Motor neuron (in vitro differentiated cells): Measurements from ENCODE around the gene MIPEP. TPM values are rescaled to one million over a fixed set of nuclear protein-coding genes. Genes with fewer than 3 reads are reported as not detected.

Experiments used
- ATAC-seq, 8 experiments: fragments of 200-7000 bp; cut with Tn5 transposase; replicated peaks in 6 of 8; 2 replicates each; pipeline ENCODE4 v1.8.0; 2021; ENCODE audit warnings: mild to moderate bottlenecking in 8 of 8, moderate library complexity in 8 of 8
- H3K27ac ChIP-seq, 2 donors: fragments of 250-450 bp; sonication (Bioruptor Pico); 2 replicates each; pipeline ENCODE4 v1.9.0; 2021; ENCODE audit warnings: antibody characterized with exemption in 2 of 2, mild to moderate bottlenecking in 2 of 2, moderate library complexity in 1 of 2
- H3K4me1 ChIP-seq, 2 donors: fragments of 250-450 bp; sonication (Bioruptor Pico); replicated peaks in 1 of 2; 2 replicates each; pipeline ENCODE4 v1.6.1; 2021; ENCODE audit warnings: antibody characterized with exemption in 2 of 2, mild to moderate bottlenecking in 2 of 2, moderate library complexity in 1 of 2
- H3K4me3 ChIP-seq, 5 donors: fragments of 250-450 bp; sonication (Bioruptor Pico); 2 replicates each; pipeline ENCODE4 v1.9.0; 2021; ENCODE audit warnings: antibody characterized with exemption in 5 of 5, mild to moderate bottlenecking in 5 of 5, moderate library complexity in 4 of 5
- WGBS, 10 experiments: fragments of 450-650 bp; shearing (Covaris generic); methylation state at CpG; one replicate each; pipeline ENCODE4 v1.0.0; 2022; 5-methylcytosine and 5-hydroxymethylcytosine counted together
- in situ Hi-C, 9 experiments: fragments of 400-800 bp; cut with MboI; loops; one replicate each; pipeline ENCODE4 v1.15.0; 2021; ENCODE audit warnings: low sequenced_read_pairs in 9 of 9, low pct_unique_long_range_greater_than_20kb in 2 of 9; ENCODE audit not compliant: unreplicated experiment in 9 of 9
- total RNA-seq, 8 experiments: library from RNA; unstranded; fragments of 300-600 nt; gene quantifications; 2 replicates each; pipeline versions ENCODE4 v1.2.3 to v1.2.4, GENCODE V29; 2022

Gene MIPEP
- total RNA-seq, 8 experiments from 2014 or later, result 5.9 to 26.5 (median 14.8) TPM

GRCh38 chr13:23741879-23742510 lies 147.2 kb downstream of the MIPEP start:
- in situ Hi-C loops, result no loop called here
- no peak for ATAC-seq
- H3K4me3 ChIP-seq, result no peak overlapping the region
- WGBS, 10 experiments, result 17 to 100% (median 75%) methylated on average over 1 to 4 of the region's 4 CpGs
- H3K27ac ChIP-seq, result no peak overlapping the region
- H3K4me1 ChIP-seq, result no peaks in the 10 kb centered on the region

GRCh38 chr13:23740002-23740401 lies 149.2 kb downstream of the MIPEP start:
- 82 to 100% (median 94%) methylated on average over 1 to 4 of the region's 4 CpGs; no CpG with 5 or more reads in 3 of the 10 experiments for WGBS, 10 experiments

GRCh38 chr13:23739596-23739995 lies 149.6 kb downstream of the MIPEP start:
- H3K27ac ChIP-seq, result no peak overlapping the region
- peak in 1 of 8 experiments; percentile 76 for ATAC-seq
- WGBS, 10 experiments, result 49 to 100% (median 72%) methylated on average over 1 to 3 of the region's 3 CpGs; no CpG with 5 or more reads in 2 of the 10 experiments
- no peak overlapping the region for H3K4me3 ChIP-seq
- H3K4me1 ChIP-seq, result no peaks in the 10 kb centered on the region
- in situ Hi-C loops, result no loop called here

More at GRCh38 chr13:23740002-23740401, 149.2 kb downstream of the MIPEP start:
- Histone ChIP-seq H3K4me3 (no peak overlapping the region), H3K4me1 (no peaks in the 10 kb centered on the region), H3K27ac (no peak overlapping the region)
- ATAC-seq, result no peak
- in situ Hi-C loops, result no loop called here

DNA sequence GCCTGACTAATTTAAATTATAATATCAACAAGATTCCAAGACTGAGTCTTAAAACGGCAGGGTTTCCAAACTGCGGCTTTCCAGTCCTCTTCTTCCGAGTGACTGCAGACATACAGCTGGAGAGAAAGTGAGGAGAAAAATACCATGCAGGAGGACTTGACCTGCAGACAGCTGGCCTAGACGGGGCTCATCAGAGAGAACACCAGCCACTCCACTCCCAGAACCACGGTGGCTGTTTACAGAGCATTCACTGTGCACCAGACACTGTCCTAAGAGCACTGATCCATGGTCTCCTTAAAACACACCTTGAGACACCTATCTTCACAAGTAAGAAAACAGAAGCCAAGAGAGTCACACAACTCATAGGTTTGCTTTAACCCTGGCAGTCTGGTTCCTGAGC lies 152.7 kb downstream of the MIPEP start:
- no peaks in the 10 kb centered on the region for H3K4me1 ChIP-seq
- WGBS, 10 experiments, result 33 to 100% (median 79%) methylated on average over 1 to 5 of the region's 5 CpGs; no CpG with 5 or more reads in 2 of the 10 experiments
- ATAC-seq, result no peak
- in situ Hi-C loops, result no loop called here
- no peak overlapping the region for H3K27ac ChIP-seq
- H3K4me3 ChIP-seq, result no peak overlapping the region

GRCh38 chr13:23735329-23735728 lies 153.9 kb downstream of the MIPEP start:
- ATAC-seq, result no peak
- no peak overlapping the region for H3K4me3 ChIP-seq
- H3K27ac ChIP-seq, result no peak overlapping the region
- in situ Hi-C loops, result no loop called here
- H3K4me1 ChIP-seq, result no peaks in the 10 kb centered on the region
- 73 to 100% (median 95%) methylated on average over 1 to 2 of the region's 2 CpGs; no CpG with 5 or more reads in 2 of the 10 experiments for WGBS, 10 experiments

DNA sequence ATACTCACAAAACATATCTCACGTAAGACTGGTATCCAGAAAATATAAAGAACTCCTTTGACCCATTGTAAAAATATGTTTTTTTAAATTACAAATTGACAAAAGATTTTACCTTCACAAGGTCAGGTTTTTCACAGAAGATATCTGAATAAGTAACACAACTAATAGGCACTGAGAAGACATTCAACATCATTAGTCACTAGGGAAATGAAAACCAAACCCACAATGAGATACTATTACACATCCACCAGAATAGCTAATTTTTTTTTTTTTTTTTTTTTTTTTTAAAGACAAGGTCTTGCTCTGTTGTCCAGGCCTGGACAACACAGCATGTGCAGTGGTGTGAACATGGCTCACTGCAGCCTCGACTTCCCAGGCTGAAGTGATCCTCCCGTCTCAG lies 157.5 kb downstream of the MIPEP start:
- H3K4me1 ChIP-seq, result no peaks in the 10 kb centered on the region
- no peak overlapping the region for H3K27ac ChIP-seq
- WGBS, 10 experiments, result 75 to 100% (median 100%) methylated on average over 1 to 3 of the region's 3 CpGs; no CpG with 5 or more reads in 1 of the 10 experiments
- in situ Hi-C loops, result no loop called here
- H3K4me3 ChIP-seq, result no peak overlapping the region
- ATAC-seq, result no peak

DNA sequence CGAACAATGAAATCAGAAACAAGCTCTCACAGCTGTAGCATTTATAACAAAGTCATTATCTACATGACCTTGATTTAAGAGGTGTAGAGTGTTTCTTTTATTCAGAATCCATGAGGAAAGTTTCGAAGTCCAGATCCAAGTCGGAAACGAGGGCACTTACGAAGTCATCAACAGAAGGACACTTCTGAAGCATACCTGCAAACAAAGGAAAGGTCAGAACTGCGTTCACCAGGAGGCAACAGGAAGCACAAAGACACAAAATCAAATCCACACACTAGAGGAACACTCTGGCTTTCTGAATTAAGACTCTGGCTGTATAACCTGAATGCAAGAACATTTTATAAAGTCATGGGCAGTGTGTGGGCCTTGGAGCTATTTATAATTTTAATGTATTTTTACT lies 158.9 kb downstream of the MIPEP start:
- in situ Hi-C loops, result no loop called here
- 75 to 100% (median 94%) methylated on average over 2 to 6 of the region's 6 CpGs; no CpG with 5 or more reads in 2 of the 10 experiments for WGBS, 10 experiments
- ATAC-seq, result no peak
- Histone ChIP-seq H3K4me1 (no peaks in the 10 kb centered on the region), H3K4me3 (no peak overlapping the region), H3K27ac (no peak overlapping the region)

DNA sequence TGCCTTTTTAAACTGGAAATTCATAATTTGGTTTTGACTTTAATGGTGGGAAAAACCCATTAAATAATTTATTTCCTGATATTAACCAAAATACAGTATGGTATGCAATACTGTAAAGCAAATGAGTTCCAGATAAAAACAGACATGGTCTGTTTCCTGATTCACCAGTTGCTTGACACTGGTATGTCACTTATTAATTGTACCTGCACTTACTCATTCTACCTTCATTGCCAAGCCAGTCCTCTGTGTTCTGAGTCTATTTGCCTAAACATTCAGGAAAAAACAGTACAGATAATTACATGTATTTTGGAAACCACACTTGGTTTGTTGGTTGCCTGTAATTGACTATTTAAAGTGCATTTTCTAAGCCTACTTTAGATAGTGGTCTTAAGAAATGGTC lies 159.7 kb downstream of the MIPEP start:
- Histone ChIP-seq H3K4me1 (no peaks in the 10 kb centered on the region), H3K4me3 (no peak overlapping the region), H3K27ac (no peak overlapping the region)
- in situ Hi-C loops, result no loop called here
- no peak for ATAC-seq

DNA sequence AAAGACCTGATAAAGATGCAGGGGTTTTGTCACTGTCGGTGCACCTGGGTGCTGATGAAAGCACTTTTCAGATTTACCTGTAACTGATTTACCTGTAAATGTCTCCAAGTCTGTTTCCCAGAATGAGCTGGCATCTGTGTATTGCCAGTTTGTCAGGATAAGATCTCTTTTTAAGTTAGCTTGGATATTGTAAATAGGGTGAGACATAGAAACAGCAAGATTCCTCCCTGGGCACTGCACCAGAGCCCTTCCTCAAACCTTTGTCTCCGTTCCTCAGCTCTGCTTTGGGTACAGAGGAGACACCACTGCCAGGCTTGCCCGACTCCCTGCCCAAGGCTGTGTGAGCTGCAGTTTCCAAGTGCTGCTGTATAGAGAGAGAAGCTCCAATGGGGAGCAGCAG lies 160.4 kb downstream of the MIPEP start:
- 86 to 100% (median 100%) methylated on average over 1 to 3 of the region's 3 CpGs; no CpG with 5 or more reads in 3 of the 10 experiments for WGBS, 10 experiments
- in situ Hi-C loops, result no loop called here
- no peak overlapping the region for H3K27ac ChIP-seq
- H3K4me1 ChIP-seq, result peaks cover 0 to 2% of the 10 kb centered on the region in 2 donors
- ATAC-seq, result no peak
- no peak overlapping the region for H3K4me3 ChIP-seq

- Histone ChIP-seq H3K4me3 (no peak overlapping the region), H3K27ac (no peak overlapping the region), H3K4me1 (peaks cover 6 to 10% of the 10 kb centered on the region in 2 donors)
- in situ Hi-C loops, result no loop called here
- 0 to 100% (median 87%) methylated on average over 1 to 7 of the region's 10 CpGs; no CpG with 5 or more reads in 2 of the 10 experiments for WGBS, 10 experiments
- no peak for ATAC-seq
Measured at GRCh38 chr13:23725922-23726321, 163.3 kb downstream of the MIPEP start.

DNA sequence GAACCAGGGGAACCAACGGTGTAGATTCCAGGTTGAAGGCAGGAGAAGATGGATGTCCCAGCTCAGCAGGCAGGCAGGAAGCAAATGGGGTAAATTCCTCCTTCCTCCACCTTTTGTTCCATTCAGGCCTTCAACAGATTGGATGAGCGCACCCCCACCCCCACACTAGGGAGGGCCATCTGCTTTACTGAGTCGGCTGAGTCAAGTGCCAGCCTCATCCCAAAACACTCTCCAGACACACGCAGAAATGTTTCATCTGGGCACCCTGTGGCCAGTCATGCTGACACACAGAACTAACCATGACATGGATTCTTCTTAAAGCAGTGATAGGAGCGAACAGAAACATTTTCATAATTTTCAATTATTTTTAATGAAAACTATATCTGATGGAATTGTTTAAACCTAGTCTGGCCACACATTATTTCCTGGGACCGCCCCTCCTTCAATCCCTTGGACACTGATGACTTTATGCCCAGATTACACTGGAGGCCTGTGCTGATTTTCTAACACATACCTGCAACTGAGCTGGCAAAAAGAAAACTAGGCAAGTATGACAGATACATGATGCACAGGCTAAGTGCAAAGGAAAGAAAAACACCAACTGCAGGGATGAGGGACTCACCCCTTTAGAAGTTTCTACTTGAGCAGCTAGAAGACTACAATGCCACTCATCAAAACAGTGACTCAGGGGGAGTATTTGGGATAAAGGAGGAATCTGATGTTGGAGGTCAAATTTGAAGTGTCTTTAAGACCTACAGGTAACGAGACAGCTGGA lies 164.8 kb downstream of the MIPEP start:
- in situ Hi-C loops, result no loop called here
- peaks cover 6 to 10% of the 10 kb centered on the region in 2 donors for H3K4me1 ChIP-seq
- ATAC-seq, result no peak
- H3K4me3 ChIP-seq, result no peak overlapping the region
- H3K27ac ChIP-seq, result no peak overlapping the region
- WGBS, 10 experiments, result 0 to 100% (median 80%) methylated on average over 1 to 4 of the region's 7 CpGs; no CpG with 5 or more reads in 1 of the 10 experiments

DNA sequence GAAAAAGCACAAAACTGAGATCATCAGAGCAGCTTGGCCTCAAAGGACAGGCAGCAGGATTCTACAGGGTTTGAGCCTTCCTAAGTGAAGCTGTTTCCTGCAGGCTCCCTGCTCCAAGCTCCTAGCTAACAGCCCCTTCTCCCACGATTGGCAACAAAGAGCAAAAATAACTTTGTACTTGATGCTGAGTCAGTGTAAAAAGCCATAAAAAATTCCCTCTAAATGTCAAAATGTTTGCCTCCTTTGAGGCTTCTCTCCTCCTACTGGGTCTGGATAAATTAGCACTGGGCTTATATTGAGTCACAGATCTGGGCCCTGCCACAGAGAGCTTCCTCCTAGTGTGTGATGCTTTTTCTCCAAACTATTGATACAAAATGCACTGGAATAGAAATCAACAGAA lies 165.7 kb downstream of the MIPEP start:
- Histone ChIP-seq H3K27ac (no peak overlapping the region), H3K4me3 (no peak overlapping the region), H3K4me1 (peaks cover 6 to 10% of the 10 kb centered on the region in 2 donors)
- peak in 5 of 8 experiments; percentile 26 to 64 (median 37) for ATAC-seq
- in situ Hi-C loops, result no loop called here
- WGBS, 10 experiments, result 0 to 43% (median 40%) methylated on average over 1 of the region's 1 CpG; no CpG with 5 or more reads in 7 of the 10 experiments

- 17 to 90% (median 80%) methylated on average over 2 to 6 of the region's 6 CpGs; no CpG with 5 or more reads in 2 of the 10 experiments for WGBS, 10 experiments
- H3K4me1 ChIP-seq, result peaks cover 6 to 10% of the 10 kb centered on the region in 2 donors
- H3K4me3 ChIP-seq, result no peak overlapping the region
- in situ Hi-C loops, result no loop called here
- ATAC-seq, result peak in 1 of 8 experiments; percentile 90
- H3K27ac ChIP-seq, result no peak overlapping the region
Measured at GRCh38 chr13:23722726-23723453, 166.3 kb downstream of the MIPEP start.
